Measurements from ENCODE around the gene HELZ.

DNA sequence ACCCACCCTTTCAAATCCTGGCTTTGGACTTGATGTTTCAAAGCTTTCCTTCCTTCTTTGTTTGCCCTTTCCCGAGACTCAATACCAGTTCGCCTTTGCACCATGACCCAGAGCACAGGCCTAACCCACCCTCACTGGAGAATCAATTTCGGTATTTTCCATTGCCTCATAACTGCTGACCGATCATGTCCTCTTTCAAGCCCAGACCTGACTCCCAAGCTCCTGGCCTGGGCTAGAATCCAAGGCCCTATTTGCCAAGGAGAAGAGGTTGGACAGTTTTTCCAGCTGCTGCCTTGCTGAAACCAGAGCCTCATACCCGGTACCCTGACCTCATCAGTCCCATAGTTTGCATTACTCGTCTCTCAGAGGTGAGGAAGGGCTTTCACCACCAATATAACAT lies 35.3 kb upstream of the HELZ start:
- TF ChIP-seq, protein P1, sequence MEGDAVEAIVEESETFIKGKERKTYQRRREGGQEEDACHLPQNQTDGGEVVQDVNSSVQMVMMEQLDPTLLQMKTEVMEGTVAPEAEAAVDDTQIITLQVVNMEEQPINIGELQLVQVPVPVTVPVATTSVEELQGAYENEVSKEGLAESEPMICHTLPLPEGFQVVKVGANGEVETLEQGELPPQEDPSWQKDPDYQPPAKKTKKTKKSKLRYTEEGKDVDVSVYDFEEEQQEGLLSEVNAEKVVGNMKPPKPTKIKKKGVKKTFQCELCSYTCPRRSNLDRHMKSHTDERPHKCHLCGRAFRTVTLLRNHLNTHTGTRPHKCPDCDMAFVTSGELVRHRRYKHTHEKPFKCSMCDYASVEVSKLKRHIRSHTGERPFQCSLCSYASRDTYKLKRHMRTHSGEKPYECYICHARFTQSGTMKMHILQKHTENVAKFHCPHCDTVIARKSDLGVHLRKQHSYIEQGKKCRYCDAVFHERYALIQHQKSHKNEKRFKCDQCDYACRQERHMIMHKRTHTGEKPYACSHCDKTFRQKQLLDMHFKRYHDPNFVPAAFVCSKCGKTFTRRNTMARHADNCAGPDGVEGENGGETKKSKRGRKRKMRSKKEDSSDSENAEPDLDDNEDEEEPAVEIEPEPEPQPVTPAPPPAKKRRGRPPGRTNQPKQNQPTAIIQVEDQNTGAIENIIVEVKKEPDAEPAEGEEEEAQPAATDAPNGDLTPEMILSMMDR (conservative IDR thresholded peaks at IDR 0.05 in 1 of 2, IDR thresholded peaks at IDR 0.05 in 1 of 2; ENCODE audit: low read depth in 1 of 2, low read length in 2 of 2): no peak
- no peak for TF ChIP-seq EZH2 (IDR thresholded peaks at IDR 0.05; ENCODE audit: low read length, missing control alignments)

Data from fibroblast of lung (primary cell).